Smooth muscle cell (in vitro differentiated cells): Measurements from ENCODE around the gene LGALS16. TPM values are rescaled to one million over a fixed set of nuclear protein-coding genes. Genes with fewer than 3 reads are reported as not detected.

Source experiments
- DNase-seq: peaks from one replicate; lab custom pipeline; 2025; ENCODE audit not compliant: unreplicated experiment; lab: John Stamatoyannopoulos, UW
- H2AFZ ChIP-seq: fragments of 200-600 bp; sonication (generic); 2 replicates; pipeline ENCODE4 v1.6.0; 2016; ENCODE audit warnings: antibody characterized with exemption, low read depth, mild to moderate bottlenecking
- H3F3A ChIP-seq: fragments of 200-600 bp; sonication (generic); 2 replicates; pipeline ENCODE4 v1.6.0; 2017; ENCODE audit warnings: antibody characterized with exemption, low read depth
- H3K27ac ChIP-seq: fragments of 200-600 bp; sonication (generic); 2 replicates; pipeline ENCODE4 v1.5.1; 2016; ENCODE audit warnings: low read depth, mild to moderate bottlenecking
- H3K27me3 ChIP-seq: fragments of 200-600 bp; sonication (generic); 2 replicates; pipeline ENCODE4 v1.6.1; 2016; ENCODE audit warnings: low read depth, mild to moderate bottlenecking
- H3K36me3 ChIP-seq: fragments of 200-600 bp; sonication (generic); 2 replicates; pipeline ENCODE4 v1.5.1; 2016; ENCODE audit warnings: low read depth
- H3K4me1 ChIP-seq: fragments of 200-600 bp; sonication (generic); 2 replicates; pipeline ENCODE4 v1.5.1; 2016; ENCODE audit warnings: low read depth
- H3K4me2 ChIP-seq: fragments of 200-600 bp; sonication (generic); 2 replicates; pipeline ENCODE4 v1.6.0; 2016; ENCODE audit warnings: mild to moderate bottlenecking
- H3K4me3 ChIP-seq: fragments of 200-600 bp; sonication (generic); 2 replicates; pipeline ENCODE4 v1.5.1; 2016; ENCODE audit warnings: mild to moderate bottlenecking
- H3K79me2 ChIP-seq: fragments of 200-600 bp; sonication (generic); 2 replicates; pipeline ENCODE4 v1.6.0; 2016; ENCODE audit warnings: low read depth, mild to moderate bottlenecking
- H3K9ac ChIP-seq: fragments of 200-600 bp; sonication (generic); 2 replicates; pipeline ENCODE4 v1.6.0; 2016; ENCODE audit warnings: low read depth
- H3K9me3 ChIP-seq: fragments of 200-600 bp; sonication (generic); replicated peaks from 2 replicates; pipeline ENCODE4 v1.5.1; 2016; ENCODE audit warnings: low read depth
- H4K20me1 ChIP-seq: fragments of 200-600 bp; sonication (generic); 2 replicates; pipeline ENCODE4 v1.6.0; 2016; ENCODE audit warnings: low read depth
- CTCF ChIP-seq: fragments of 200-600 bp; sonication (generic); IDR thresholded peaks from 2 replicates; pipeline ENCODE4 v1.5.1; 2017; ENCODE audit warnings: borderline replicate concordance, mild to moderate bottlenecking, antibody characterized with exemption; ENCODE audit not compliant: insufficient read depth, poor library complexity, severe bottlenecking
- WGBS: methylation state at CpG from one replicate; pipeline ENCODE4 v1.1.7; 2016; ENCODE audit warnings: low lambda C conversion rate; 5-methylcytosine and 5-hydroxymethylcytosine counted together
- polyA plus RNA-seq: library from polyadenylated mRNA; unstranded; fragments of >200 nt; fragmentation: Nextera tagmentation; extraction: Ambion mirVana; gene quantifications from 2 replicates; pipeline ENCODE4 v1.2.1, GENCODE V29; 2016
- total RNA-seq: library from RNA; depleted of rRNA; stranded (reverse); fragments of >200 nt; gene quantifications from 2 replicates; pipeline ENCODE4 v1.2.3, GENCODE V29; 2014

LGALS16 gene
- total and polyA plus RNA-seq, 2 experiments from 2014 or later: not detected

- no peak overlapping the region for H3K27ac ChIP-seq
- no peak for DNase-seq
These were observed 23.5 kb downstream of the LGALS16 start for GRCh38 chr19:39679056-39679790.

GRCh38 chr19:39679791-39680168, 24.1 kb downstream of the LGALS16 start:
- WGBS: 97% methylated on average over 3 of the region's 3 CpGs
- no peaks in the 10 kb centered on the region for H3K4me1 ChIP-seq

More at GRCh38 chr19:39679056-39679790, 23.5 kb downstream of the LGALS16 start:
- H3K79me2 ChIP-seq: no peaks in the 10 kb centered on the region
- H2AFZ ChIP-seq: no peak overlapping the region
- H4K20me1 ChIP-seq: no peaks in the 10 kb centered on the region
- WGBS: 82% methylated on average over 10 of the region's 10 CpGs
- H3K4me2 ChIP-seq: no peak overlapping the region
- no peaks in the 10 kb centered on the region for H3K36me3 ChIP-seq
- H3K27me3 ChIP-seq: no peaks in the 10 kb centered on the region
- H3K4me1 ChIP-seq: no peaks in the 10 kb centered on the region
- no peak overlapping the region for H3K9ac ChIP-seq
- no peaks in the 10 kb centered on the region for H3K9me3 ChIP-seq
- no peak overlapping the region for H3K4me3 ChIP-seq
- no peak for TF ChIP-seq CTCF
- H3F3A ChIP-seq: no peaks in the 10 kb centered on the region

GRCh38 chr19:39680593-39680992, 24.9 kb downstream of the LGALS16 start:
- Histone ChIP-seq H3K4me1 (no peaks in the 10 kb centered on the region), H3K9me3 (no peaks in the 10 kb centered on the region), H3K27ac (no peak overlapping the region), H2AFZ (no peak overlapping the region), H3K36me3 (no peaks in the 10 kb centered on the region), H3K9ac (no peak overlapping the region), H3K79me2 (no peaks in the 10 kb centered on the region), H3K4me2 (no peak overlapping the region), H3F3A (no peaks in the 10 kb centered on the region), H3K4me3 (no peak overlapping the region), H3K27me3 (no peaks in the 10 kb centered on the region), H4K20me1 (no peaks in the 10 kb centered on the region)
- 86% methylated on average over 3 of the region's 3 CpGs for WGBS
- no peak for TF ChIP-seq CTCF
- DNase-seq: no peak

More at GRCh38 chr19:39679791-39680168, 24.1 kb downstream of the LGALS16 start:
- H3K79me2 ChIP-seq: no peaks in the 10 kb centered on the region
- no peak overlapping the region for H3K4me3 ChIP-seq
- no peaks in the 10 kb centered on the region for H3K27me3 ChIP-seq
- DNase-seq: no peak
- no peak overlapping the region for H3K27ac ChIP-seq
- H4K20me1 ChIP-seq: no peaks in the 10 kb centered on the region
- H3K9me3 ChIP-seq: no peaks in the 10 kb centered on the region
- H3K4me2 ChIP-seq: no peak overlapping the region
- H3K9ac ChIP-seq: no peak overlapping the region
- H3F3A ChIP-seq: no peaks in the 10 kb centered on the region
- no peaks in the 10 kb centered on the region for H3K36me3 ChIP-seq
- H2AFZ ChIP-seq: no peak overlapping the region
- no peak for TF ChIP-seq CTCF

DNA sequence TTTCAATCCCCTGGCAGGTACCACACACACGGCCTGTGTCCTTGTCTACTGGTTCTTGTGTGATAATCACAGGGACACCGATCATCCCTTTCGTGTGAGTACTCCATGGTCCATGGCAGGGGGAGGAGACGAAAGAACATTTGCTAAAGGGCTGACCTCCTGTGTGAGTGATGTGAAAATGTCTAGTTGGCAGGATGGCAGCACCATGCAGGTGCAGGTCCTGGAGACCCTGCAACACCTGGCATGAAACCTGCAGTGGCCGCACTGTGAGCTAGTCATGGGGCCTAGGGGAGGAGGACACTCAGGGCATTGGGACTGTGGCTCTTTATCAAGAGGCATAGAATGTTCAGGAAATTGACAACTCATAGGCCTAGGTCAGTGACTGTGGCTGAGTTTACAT, 25.7 kb downstream of the LGALS16 start:
- no peak for DNase-seq
- WGBS: 89% methylated on average over 5 of the region's 5 CpGs
- Histone ChIP-seq H3K4me1 (no peaks in the 10 kb centered on the region), H2AFZ (no peak overlapping the region), H3K36me3 (no peaks in the 10 kb centered on the region), H3K27me3 (no peaks in the 10 kb centered on the region), H4K20me1 (no peaks in the 10 kb centered on the region), H3K79me2 (no peaks in the 10 kb centered on the region), H3K9ac (no peak overlapping the region), H3K4me2 (no peak overlapping the region), H3F3A (no peaks in the 10 kb centered on the region), H3K4me3 (no peak overlapping the region), H3K9me3 (no peaks in the 10 kb centered on the region), H3K27ac (no peak overlapping the region)
- no peak for TF ChIP-seq CTCF
